ENCODE results near the gene LSM4. TPM values are rescaled to one million over a fixed set of nuclear protein-coding genes. Genes with fewer than 3 reads are reported as not detected.

The LSM4 gene
- total and polyA plus RNA-seq, 2 of the 13 experiments (the other 11 are each of a cell fraction or from before 2014, with no cell fraction given) = 65.8 to 166 TPM

DNA sequence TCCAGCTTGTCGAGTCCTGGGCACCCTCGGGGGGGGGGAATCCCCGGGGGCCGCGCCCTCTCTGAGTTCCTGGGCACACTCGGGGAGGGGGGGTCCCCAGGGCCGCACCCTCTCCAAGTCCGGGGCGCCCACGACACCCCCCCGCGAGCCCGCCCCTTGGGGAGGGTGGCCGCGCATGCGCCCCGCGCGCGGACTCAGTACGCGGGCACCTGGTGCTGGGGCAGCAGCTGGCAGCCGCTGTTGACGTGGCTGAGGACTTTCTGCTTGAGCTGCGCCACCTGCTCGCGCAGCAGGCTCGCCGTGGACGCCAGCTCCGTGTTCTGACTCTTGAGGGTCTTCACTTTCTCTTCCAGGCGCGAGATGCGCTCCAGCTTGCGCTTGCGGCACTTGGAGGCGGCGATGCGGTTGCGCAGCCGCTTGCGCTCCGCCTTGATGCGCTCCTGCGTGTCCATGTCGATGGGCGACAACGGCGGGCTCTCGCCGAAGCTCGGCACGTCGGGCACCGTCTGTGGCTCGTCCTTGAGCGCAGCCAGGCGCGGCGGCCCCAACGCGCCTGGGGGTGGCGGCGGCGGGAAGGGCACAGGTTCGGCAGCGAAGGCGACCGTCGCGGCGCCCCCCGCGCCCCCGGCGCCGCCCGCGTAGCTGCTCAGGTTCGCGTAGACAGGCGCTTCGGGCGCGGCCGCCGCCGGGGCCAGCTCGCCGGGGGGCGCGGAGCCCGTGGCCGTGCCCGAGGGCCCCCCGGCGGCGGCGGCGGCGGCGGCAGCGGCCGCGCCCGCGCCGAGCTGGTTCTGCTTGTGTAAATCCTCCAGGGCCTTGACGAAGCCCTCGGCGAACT lies 42.4 kb downstream of the LSM4 start (continued):
- no peak for TF ChIP-seq ZFP82 (CRISPR knock-in tag; IDR thresholded peaks at IDR 0.05; ENCODE audit: borderline replicate concordance)
- TF ChIP-seq HOXA9 (CRISPR knock-in tag; IDR thresholded peaks at IDR 0.05; ENCODE audit: borderline replicate concordance) = peak; percentile 35; the same call in 1 of the 2 replicates
- peak; percentile 47; the same call in 1 of the 2 replicates for TF ChIP-seq HIVEP1 (CRISPR knock-in tag; IDR thresholded peaks at IDR 0.05)
- peak; percentile 86; the same call in 1 of the 2 replicates for TF ChIP-seq NFKB2 (CRISPR knock-in tag; IDR thresholded peaks at IDR 0.05; ENCODE audit: borderline replicate concordance)
- no peak for TF ChIP-seq POGZ (CRISPR knock-in tag; IDR thresholded peaks at IDR 0.05)
- peak; percentile 87; the same call in 1 of the 2 replicates for TF ChIP-seq ZNF800 (CRISPR knock-in tag; IDR thresholded peaks at IDR 0.05)
- no peak for TF ChIP-seq DPF2 (CRISPR knock-in tag; IDR thresholded peaks at IDR 0.05; ENCODE audit: borderline replicate concordance, low read depth)
- TF ChIP-seq ZNF850 (CRISPR knock-in tag; conservative IDR thresholded peaks at IDR 0.05) = no peak
- TF ChIP-seq ZNF30 (CRISPR knock-in tag; IDR thresholded peaks at IDR 0.05) = peak; percentile 37; the same call in 1 of the 2 replicates
- TF ChIP-seq HBP1 (CRISPR knock-in tag; IDR thresholded peaks at IDR 0.05; ENCODE audit: low read depth) = no peak
- TF ChIP-seq ATRX (CRISPR knock-in tag; IDR thresholded peaks at IDR 0.05; ENCODE audit: borderline replicate concordance) = no peak
- no peak for TF ChIP-seq CREM (IDR thresholded peaks at IDR 0.05)
- TF ChIP-seq CREM (CRISPR knock-in tag; IDR thresholded peaks at IDR 0.05) = no peak
- no peak for TF ChIP-seq MZF1 (CRISPR knock-in tag; IDR thresholded peaks at IDR 0.05; ENCODE audit: borderline replicate concordance)
- no peak for TF ChIP-seq ZNF253 (CRISPR knock-in tag; IDR thresholded peaks at IDR 0.05; ENCODE audit: borderline replicate concordance)
- no peak; the same call in 1 of the 2 replicates for TF ChIP-seq ZNF558 (CRISPR knock-in tag; IDR thresholded peaks at IDR 0.05; ENCODE audit: borderline replicate concordance)
- TF ChIP-seq AKAP8 (CRISPR knock-in tag; IDR thresholded peaks at IDR 0.05) = no peak
- TF ChIP-seq, protein P1, sequence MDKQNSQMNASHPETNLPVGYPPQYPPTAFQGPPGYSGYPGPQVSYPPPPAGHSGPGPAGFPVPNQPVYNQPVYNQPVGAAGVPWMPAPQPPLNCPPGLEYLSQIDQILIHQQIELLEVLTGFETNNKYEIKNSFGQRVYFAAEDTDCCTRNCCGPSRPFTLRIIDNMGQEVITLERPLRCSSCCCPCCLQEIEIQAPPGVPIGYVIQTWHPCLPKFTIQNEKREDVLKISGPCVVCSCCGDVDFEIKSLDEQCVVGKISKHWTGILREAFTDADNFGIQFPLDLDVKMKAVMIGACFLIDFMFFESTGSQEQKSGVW (CRISPR knock-in tag; IDR thresholded peaks at IDR 0.05; ENCODE audit: borderline replicate concordance) = no peak
- TF ChIP-seq PPARG (CRISPR knock-in tag; conservative IDR thresholded peaks at IDR 0.05) = no peak
- peak; percentile 39; the same call in 1 of the 2 replicates for TF ChIP-seq ZNF691 (CRISPR knock-in tag; IDR thresholded peaks at IDR 0.05; ENCODE audit: borderline replicate concordance, low read depth)
- no peak for TF ChIP-seq TSC22D2 (CRISPR knock-in tag; IDR thresholded peaks at IDR 0.05; ENCODE audit: borderline replicate concordance)
